Panc1 (cell line): ENCODE results near the gene CITED4. TPM values are rescaled to one million over a fixed set of nuclear protein-coding genes. Genes with fewer than 3 reads are reported as not detected.

Experiments
- ATAC-seq: fragments of 200-7000 bp; cut with Tn5 transposase; 2 replicates; pipeline ENCODE4 v1.9.1; 2020; ENCODE audit warnings: mild to moderate bottlenecking, moderate library complexity
- BruUV-seq: library from RNA; stranded (reverse); fragments of 400-500 nt; replicated peaks from 2 replicates; lab custom pipeline; 2021; lab: Mats Ljungman, UMichigan
- CTCF ChIA-PET: fragments of 300-600 bp; sonication (Branson Sonifier 250); formaldehyde crosslinking; loops from one replicate; lab custom pipeline; 2022; ENCODE audit warnings: antibody characterized with exemption; lab: Charles Lee
- POLR2A ChIA-PET: fragments of 300-600 bp; sonication (Branson Sonifier 250); formaldehyde crosslinking; loops from one replicate; lab custom pipeline; 2022; ENCODE audit warnings: antibody characterized with exemption; lab: Charles Lee
- DNase-seq: peaks from one replicate; pipeline ENCODE4 v3.0.0-alpha.2; 2010; ENCODE audit warnings: low read depth, low spot score
- H3K27ac ChIP-seq: 2 replicates; pipeline ENCODE4 v1.5.1; 2011; ENCODE audit warnings: mild to moderate bottlenecking, low read length, inconsistent platforms
- H3K27me3 ChIP-seq: fragments of 200-500 bp; sonication (Bioruptor generic); 2 replicates; pipeline ENCODE4 v1.6.0; 2014; ENCODE audit warnings: low read length, inconsistent platforms; ENCODE audit not compliant: control insufficient read depth, insufficient read depth
- H3K36me3 ChIP-seq: fragments of 200-500 bp; sonication (Bioruptor generic); 2 replicates; pipeline ENCODE4 v1.5.1; 2014; ENCODE audit warnings: inconsistent platforms, mild to moderate bottlenecking, low read length, moderate library complexity; ENCODE audit not compliant: control insufficient read depth, insufficient read depth
- H3K4me1 ChIP-seq: 2 replicates; pipeline ENCODE4 v1.5.1; 2011; ENCODE audit warnings: inconsistent platforms, mild to moderate bottlenecking, low read length, moderate library complexity; ENCODE audit not compliant: control insufficient read depth, insufficient read depth
- H3K4me3 ChIP-seq, 2 experiments: 2 replicates each; pipeline ENCODE4 v1.5.1; 2011 to 2012; ENCODE audit warnings: low read depth in 2 of 2, low read length in 2 of 2, mild to moderate bottlenecking in 2 of 2, inconsistent platforms in 1 of 2, moderate library complexity in 1 of 2
- H3K9me3 ChIP-seq: fragments of 200-500 bp; sonication (Bioruptor generic); 2 replicates; pipeline ENCODE4 v1.5.1; 2014; ENCODE audit warnings: low read depth, mild to moderate bottlenecking, inconsistent platforms, low read length, moderate library complexity; ENCODE audit not compliant: control insufficient read depth, insufficient read depth
- CTCF ChIP-seq: fragments of 450-650 bp; IDR thresholded peaks from 2 replicates; pipeline ENCODE4 v1.5.1; 2017; ENCODE audit warnings: mild to moderate bottlenecking
- POLR2AphosphoS5 ChIP-seq: IDR thresholded peaks from 2 replicates; pipeline ENCODE4 v1.6.1; 2012; ENCODE audit warnings: mild to moderate bottlenecking, low read depth, low read length, moderate library complexity
- REST ChIP-seq, 2 experiments: IDR thresholded peaks; 2 replicates each; pipeline ENCODE4 v1.6.1; 2011 to 2012; ENCODE audit warnings: low read depth in 2 of 2, control low read depth in 1 of 2, low read length in 1 of 2, mild to moderate bottlenecking in 1 of 2, moderate library complexity in 1 of 2; ENCODE audit not compliant: insufficient read depth in 1 of 2
- SIN3A ChIP-seq: IDR thresholded peaks from 2 replicates; pipeline ENCODE4 v1.6.1; 2012; ENCODE audit warnings: low read depth, mild to moderate bottlenecking, low read length, moderate library complexity, borderline replicate concordance; ENCODE audit not compliant: insufficient read depth
- TCF7L2 ChIP-seq: IDR thresholded peaks from 2 replicates; pipeline ENCODE4 v1.6.1; 2011; ENCODE audit warnings: mild to moderate bottlenecking, low read depth, low read length, inconsistent platforms
- in situ Hi-C: cut with HindIII; loops from 2 replicates; pipeline ENCODE4 v1.10.0; 2016; ENCODE audit warnings: low sequenced_read_pairs, low pct_unique_long_range_greater_than_20kb
- intact Hi-C: fragments of 100-400 bp; cut with micrococcal nuclease; formaldehyde crosslinking; loops from one replicate; pipeline ENCODE4 v1.10.0; 2022; ENCODE audit not compliant: unreplicated experiment
- total RNA-seq: library from RNA; stranded (reverse); gene quantifications from one replicate; pipeline ENCODE4 v1.2.1, GENCODE V29; 2021; ENCODE audit not compliant: unreplicated experiment

CITED4 gene
- total RNA-seq, 1 experiment from 2014 or later, result 145 TPM

- CTCF ChIA-PET, result interaction anchor here (0.6 kb wide), 1 partner anchor 235 kb away, joined by 9 read pairs; no protein-coding TSS in a partner anchor
- Histone ChIP-seq H3K4me3 (no peak overlapping the region), H3K36me3 (no peaks in the 10 kb centered on the region), H3K4me1 (no peaks in the 10 kb centered on the region), H3K9me3 (no peaks in the 10 kb centered on the region), H3K27me3 (no peaks in the 10 kb centered on the region), H3K27ac (no peak overlapping the region)
- DNase-seq, result no peak
- no peak for TF ChIP-seq CTCF
- TF ChIP-seq POLR2AphosphoS5, result no peak
- no peak for TF ChIP-seq TCF7L2
- no peak for TF ChIP-seq REST (IDR thresholded peaks at IDR 0.05; ENCODE audit: insufficient read depth in 1 of 2, low read depth in 2 of 2, low read length in 1 of 2)
- TF ChIP-seq SIN3A, result no peak
- in situ Hi-C loops (no loop called here), intact Hi-C loops (no loop called here)
- no peak for ATAC-seq
- no TSS peak for BruUV-seq
- POLR2A ChIA-PET, result no interaction called here
Observed at GRCh38 chr1:40837601-40838000, 24.6 kb downstream of the CITED4 start.

DNA sequence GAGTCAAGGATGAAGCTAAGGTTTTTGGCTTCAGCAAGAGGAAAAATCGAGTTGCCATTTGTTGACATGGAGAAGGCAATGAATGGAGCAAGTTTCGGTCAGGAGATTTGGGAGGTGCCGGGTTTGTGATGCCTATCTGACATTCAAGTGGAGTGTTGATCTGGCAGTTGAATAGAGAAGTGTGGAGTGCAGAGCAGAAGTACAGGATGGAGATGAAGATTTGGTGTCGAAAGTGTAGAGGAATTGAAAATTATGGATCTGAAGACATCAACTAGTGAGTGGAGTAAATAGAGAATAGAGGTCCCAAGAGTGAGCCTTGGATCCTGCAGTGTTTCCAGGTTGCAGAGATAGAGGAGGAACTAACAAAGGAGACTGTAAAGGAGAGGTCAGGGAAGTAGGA lies 25.9 kb downstream of the CITED4 start:
- BruUV-seq, result no TSS peak
- Histone ChIP-seq H3K27ac (no peak overlapping the region), H3K27me3 (no peaks in the 10 kb centered on the region), H3K4me1 (no peaks in the 10 kb centered on the region), H3K36me3 (no peaks in the 10 kb centered on the region), H3K9me3 (no peaks in the 10 kb centered on the region), H3K4me3 (no peak overlapping the region)
- intact Hi-C loops, result no loop called here
- CTCF ChIA-PET, result no interaction called here
- no peak for TF ChIP-seq CTCF
- TF ChIP-seq REST (IDR thresholded peaks at IDR 0.05; ENCODE audit: insufficient read depth in 1 of 2, low read depth in 2 of 2, low read length in 1 of 2), result no peak
- no peak for TF ChIP-seq SIN3A
- no peak for TF ChIP-seq TCF7L2
- TF ChIP-seq POLR2AphosphoS5, result no peak
- ATAC-seq, result no peak
- in situ Hi-C loops, result no loop called here
- POLR2A ChIA-PET, result interaction anchor here (0.9 kb wide), 1 partner anchor 12 kb away, joined by 3 read pairs; no protein-coding TSS in a partner anchor
- DNase-seq, result no peak
